OCI-LY7 (cell line): Measurements from ENCODE around the gene CEP164.

Experiments used
- EZH2phosphoT487 ChIP-seq: fragments of 200-600 bp; sonication (generic); IDR thresholded peaks from 2 replicates; pipeline ENCODE4 v1.6.1; 2018; ENCODE audit warnings: low read depth, borderline replicate concordance, mild to moderate bottlenecking, mixed run types, antibody characterized with exemption, low read length, moderate library complexity, mixed read lengths
- TF ChIP-seq, protein P1 (sequence below): fragments of 200-600 bp; sonication (generic); conservative IDR thresholded peaks from 2 replicates; pipeline ENCODE4 v1.5.1; 2014; ENCODE audit warnings: mild to moderate bottlenecking, antibody characterized with exemption, low read length, moderate library complexity, mixed read lengths

DNA sequence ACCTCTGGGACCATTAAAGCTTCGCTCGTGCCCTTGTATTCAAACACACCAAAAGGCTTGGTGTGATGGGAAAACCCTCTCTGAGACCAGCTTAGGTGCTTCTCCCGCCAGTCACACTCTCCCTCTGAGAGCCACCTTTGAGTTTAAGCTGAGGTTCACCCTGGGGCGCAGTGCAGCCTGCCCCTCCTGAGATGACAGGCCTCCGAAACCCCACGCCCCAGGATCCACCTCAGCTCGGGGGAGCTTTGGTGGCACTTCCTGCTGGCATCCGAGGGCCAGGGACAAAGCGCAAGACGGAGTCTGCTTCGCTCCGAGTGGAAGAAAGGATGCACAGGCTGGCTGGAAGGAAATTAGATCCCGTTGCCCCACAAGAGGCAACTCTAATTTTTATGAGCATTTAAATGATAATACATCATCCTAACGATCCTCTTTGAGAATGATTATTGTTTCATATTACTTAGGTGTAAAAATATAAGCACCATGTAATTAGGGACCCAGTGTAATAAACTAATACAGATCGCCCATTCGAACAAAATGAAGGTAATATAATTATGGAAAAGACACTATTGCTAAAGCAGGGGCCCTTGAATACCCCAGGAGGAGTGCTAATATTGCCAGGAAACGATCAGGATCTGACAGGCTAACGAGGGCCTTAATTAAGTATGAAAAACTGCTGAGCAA, 134.7 kb downstream of the CEP164 start:
- TF ChIP-seq EZH2phosphoT487 = no peak
- TF ChIP-seq, protein P1, sequence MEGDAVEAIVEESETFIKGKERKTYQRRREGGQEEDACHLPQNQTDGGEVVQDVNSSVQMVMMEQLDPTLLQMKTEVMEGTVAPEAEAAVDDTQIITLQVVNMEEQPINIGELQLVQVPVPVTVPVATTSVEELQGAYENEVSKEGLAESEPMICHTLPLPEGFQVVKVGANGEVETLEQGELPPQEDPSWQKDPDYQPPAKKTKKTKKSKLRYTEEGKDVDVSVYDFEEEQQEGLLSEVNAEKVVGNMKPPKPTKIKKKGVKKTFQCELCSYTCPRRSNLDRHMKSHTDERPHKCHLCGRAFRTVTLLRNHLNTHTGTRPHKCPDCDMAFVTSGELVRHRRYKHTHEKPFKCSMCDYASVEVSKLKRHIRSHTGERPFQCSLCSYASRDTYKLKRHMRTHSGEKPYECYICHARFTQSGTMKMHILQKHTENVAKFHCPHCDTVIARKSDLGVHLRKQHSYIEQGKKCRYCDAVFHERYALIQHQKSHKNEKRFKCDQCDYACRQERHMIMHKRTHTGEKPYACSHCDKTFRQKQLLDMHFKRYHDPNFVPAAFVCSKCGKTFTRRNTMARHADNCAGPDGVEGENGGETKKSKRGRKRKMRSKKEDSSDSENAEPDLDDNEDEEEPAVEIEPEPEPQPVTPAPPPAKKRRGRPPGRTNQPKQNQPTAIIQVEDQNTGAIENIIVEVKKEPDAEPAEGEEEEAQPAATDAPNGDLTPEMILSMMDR = no peak
